NCI-H345 (cell line): Measurements from ENCODE around the gene KCP.
A peak's percentile ranks its signal among the peaks of the same experiment; 100 is the strongest.

Experiments used
- DNase-seq: peaks from one replicate; lab custom pipeline; 2025; lab: John Stamatoyannopoulos, UW

Gene KCP

DNA sequence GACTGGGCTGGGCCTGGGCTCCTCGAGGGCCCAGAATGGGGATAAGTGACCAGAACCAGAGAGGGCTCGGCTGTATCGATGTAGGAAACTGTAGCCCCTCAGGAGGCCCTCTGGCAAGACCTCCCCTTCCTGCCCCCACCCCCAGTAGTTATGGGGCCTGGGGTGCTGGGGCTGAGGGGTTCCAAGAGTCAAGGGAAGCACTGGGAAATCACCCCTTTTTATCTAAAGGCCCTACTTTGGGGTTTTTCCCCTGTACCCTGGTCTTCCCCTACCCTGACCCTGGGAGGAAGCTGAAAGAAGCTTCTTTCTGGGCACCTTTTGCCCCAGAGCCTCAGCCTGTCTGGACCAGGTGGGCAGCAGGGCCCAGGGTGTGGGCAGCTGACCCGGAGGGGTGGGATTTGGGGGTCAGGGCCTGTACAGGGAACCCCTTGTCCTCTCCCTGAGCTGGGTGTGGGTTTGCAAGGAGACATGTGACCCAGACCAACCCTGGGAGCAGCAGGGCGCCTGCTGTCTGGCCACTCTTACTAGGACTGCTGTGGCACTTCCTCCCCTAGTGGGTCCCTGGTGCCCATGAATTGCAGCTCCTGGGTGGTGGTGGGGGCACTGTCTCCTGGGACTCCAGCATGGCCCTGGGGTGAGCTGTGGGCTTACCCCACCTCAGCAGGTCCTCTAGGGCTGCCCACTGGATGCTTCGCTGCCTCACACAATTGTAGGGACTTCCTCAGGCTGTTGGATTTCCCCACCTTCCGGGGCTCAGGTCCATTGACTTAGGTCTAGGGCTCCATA lies 28.8 kb upstream of the KCP start:
- DNase-seq: no peak

DNA sequence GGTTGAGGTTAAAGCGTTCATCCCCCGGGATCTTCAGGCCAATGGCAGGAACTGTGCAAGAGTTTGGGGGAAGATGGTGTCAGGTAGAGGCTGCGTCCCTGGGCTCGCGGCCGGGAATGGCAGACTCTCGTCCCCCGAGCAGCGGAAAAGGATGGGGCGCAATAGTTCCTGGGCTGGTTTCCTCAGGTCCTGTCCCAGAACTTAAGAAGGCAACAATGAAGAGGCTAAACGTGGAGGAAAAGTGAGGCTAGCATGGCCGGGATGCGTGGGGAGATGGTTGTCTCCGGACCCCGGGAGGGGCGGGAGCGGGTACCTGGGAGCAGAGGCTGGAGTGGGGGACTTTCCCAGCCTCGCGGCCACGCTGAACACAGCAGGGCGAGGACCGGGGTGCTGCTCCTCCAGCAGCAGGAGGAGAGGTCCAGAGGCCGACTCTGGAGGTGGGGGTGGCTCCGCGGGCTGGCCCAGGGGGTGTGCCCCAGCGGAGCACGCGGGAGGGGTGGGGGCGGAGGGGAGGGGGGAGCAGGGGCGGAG lies 28.1 kb upstream of the KCP start:
- DNase-seq: peak; percentile 22

DNA sequence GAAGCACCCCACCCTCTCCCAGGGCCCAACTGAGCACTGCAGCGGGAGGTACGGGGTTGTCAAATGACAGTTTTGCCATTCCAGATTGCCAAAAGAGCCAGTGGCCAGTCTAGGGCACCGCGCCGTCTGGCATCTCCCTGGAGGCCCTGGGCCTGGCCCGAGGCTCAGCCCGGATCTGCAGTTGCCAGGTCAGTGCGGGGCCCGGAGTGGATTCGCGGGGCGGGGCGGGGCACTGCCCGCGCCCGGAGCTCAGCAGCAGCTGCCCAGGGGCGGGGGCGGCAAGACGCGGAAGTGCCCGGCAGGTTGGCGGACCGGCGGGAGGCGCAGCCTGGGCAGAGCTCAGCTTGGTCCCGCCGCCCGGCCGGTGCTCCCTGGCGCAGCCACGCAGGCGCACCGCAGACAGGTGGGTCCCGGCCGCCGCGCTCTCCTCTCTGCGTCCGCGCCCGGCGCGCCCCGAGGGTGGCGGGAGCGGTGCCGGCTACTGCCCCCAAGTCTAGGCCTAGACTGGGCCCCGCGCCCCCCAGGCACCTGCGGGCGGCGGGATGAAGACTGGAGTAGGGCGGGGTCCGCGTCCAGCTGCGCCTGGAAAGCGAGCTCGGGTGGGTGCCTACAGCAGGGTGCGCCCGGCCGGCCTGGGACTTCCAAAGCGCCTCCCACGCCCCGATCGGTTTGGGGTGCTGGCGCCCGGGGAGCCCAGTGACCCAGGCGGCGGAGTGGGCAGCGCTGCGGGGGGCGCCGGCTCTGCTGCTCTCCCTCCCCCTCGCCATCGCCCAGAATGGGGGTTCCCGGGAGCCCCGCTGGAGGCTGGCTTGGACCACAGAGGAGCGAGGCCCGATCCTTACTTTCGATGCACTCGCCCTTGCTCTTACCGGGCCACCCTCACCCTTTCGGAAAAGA lies 27.4 kb upstream of the KCP start, which contains the start of gene IRF5:
Gene IRF5, plus strand, starts transcription at position 281 of the 897 bp plus-strand sequence. CDS start 4,155 bp downstream, outside the sequence.
- peak; percentile 44 for DNase-seq

DNA sequence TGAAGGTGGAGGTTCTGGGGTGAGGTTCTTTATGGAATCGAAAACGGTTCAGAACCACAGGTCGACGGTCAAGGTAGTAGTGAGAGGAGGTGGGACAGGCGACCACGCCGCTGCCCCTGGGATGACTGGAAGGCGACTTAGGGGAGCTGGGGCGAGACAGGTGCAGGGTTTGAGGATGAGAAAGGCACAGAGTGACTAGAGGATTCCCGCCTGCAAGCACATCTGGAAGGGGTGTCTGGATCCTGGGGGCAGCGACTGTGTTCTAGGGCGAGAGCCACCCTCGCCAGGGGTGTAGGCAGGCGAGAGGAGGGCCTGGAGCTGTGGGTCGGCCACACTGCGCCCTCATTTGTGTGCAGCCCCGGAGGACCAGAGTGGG lies 26.8 kb upstream of the KCP start:
- DNase-seq: no peak

- DNase-seq: no peak
Observed at GRCh38 chr7:128936798-128937197, 26.3 kb upstream of the KCP start.

GRCh38 chr7:128935342-128935730 lies 24.8 kb upstream of the KCP start:
- DNase-seq: no peak

- DNase-seq: no peak
Observed at GRCh38 chr7:128934361-128935341, 24.1 kb upstream of the KCP start.

DNA sequence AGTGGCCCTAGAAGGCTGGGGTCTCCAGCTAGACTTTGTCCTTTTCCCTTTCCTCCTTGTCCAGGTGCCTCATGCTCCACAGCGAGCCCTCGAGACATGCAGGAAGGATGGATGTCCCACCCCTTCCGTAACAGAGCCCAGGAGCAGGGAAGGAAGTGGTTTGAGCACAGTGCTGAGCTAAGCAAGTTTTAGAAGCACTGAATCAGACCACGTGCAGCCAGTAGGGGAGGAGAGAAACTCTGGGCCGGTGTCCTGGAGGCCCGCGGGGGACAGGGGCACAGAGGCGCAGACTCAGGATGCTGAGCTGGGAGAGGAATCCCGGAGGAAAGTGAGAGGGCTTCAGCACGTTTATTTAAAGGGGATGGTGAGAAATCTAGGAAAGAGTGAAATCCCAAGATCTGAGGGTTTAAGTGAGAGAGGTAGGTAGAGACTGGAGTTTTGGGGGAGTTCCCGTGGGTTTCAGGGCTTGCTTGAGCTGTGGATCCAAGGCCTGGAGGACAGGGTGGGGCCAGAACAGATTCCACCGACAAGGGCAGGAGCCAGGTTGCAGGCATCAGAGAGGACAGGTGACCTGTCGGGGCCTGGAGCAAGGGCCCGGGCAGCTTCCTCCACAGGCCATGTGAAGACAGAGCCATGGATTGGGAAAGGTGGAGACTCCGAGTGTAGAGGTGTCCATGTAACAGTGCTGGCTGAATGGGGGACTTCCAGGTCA lies 22.8 kb upstream of the KCP start:
- no peak for DNase-seq

- no peak for DNase-seq
Observed at GRCh38 chr7:128932862-128933179, 22.3 kb upstream of the KCP start.

- DNase-seq: no peak
Observed at GRCh38 chr7:128931965-128932861, 21.7 kb upstream of the KCP start.

DNA sequence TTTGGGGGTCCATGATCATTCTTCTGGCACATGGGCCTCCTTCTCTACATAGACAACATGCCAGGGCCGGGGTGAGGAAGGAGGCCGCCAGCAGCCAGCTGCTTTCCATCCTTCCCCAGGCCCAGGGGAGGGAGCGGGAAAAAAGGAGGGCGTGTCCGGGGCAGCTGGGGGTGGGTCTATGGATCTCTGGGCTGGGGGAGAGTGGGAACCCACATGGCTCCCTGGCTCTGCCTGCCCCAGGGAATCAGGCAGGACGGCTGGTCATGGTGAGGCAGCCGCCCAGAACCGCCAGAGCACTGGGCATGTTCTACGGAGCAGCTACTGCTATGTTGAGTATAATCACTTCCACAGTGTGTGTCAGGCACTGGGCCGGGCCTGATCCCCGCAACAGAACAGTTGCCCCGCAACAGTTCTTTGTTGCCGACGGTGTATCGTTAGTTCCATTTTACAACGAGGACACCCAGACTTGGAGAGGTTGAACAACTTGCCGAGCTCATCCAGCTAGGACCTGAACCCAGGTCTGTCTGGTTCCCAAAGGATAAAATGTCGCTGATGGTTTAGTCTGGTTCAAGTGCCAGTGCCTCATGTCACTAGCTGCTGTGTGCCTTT lies 20.8 kb upstream of the KCP start:
- no peak for DNase-seq

DNA sequence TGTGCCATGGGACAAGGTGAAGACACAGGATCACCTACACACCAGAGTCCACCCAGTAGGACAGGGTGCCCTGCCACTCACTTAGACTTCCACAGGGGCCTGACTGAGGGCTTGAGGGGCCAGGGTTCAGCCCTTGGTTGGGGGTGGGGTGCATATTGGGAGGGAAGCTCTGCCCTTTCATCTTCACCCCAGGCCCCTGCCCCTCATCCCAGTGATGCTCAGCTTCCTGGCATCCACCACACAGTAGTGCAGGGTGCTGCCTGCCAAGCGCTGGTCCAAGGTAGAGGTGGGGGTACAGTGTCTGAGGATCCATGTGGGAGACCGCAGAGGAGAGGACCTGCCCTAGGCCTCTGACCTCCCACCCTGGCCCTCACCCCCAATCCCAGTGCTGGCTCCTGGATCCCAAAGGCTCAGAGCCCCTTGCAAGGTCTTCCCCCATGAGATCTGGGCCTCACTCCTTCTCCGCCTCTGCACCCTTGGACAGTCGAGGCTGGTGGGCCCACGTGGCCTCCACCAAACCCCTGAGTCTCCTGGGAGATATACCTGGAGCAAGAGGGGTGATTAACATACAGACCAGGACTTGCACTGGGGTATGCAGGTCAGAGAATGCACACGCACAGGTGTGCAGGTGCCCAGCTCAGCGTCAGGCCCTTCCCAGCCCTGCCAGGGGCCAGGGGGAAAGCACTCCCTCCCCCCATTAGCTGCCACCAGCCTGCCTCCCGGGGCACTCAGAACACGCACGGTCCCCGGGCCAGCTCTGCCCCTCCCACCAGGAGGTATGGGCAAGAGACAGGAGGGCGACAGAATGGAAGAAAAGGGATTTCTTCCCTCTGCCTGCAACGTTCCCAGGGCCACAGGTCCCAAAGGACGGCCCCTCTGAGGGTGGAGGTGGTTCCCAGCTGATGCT lies 18.6 kb upstream of the KCP start:
- DNase-seq: no peak

DNA sequence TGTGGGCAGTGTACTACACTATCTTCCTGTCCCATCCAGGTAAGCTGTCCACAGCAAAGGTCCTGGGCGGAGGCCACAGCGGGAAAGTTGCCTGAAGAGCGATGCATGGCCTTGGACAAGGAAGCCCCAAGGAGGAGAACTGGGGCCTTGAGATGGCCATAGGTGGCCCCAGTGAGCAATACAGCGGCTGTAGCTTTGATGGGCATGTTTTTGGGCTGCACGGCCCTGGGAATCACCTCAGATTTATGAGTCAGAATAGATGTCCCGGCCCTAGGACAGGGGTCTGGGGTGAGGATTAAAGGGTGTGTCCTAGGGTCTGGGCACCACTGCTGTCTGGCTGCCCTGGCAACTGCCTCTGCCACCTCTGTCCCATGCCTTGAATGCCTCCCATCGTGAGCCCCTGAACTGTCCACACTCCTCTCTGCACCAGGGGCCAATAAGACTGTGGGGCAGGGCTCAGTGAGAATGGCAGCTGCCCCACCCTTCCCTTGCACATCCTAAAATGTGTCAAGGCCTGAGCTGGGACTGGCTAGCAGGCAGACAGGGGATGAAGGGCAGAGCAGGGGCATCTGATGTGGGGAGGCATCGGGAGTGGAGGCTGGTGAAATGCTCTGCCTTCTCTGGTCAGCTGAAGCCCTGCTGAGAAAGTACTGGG lies 17.8 kb upstream of the KCP start:
- DNase-seq: no peak

- no peak for DNase-seq
Observed at GRCh38 chr7:128924707-128925588, 14.4 kb upstream of the KCP start.

DNA sequence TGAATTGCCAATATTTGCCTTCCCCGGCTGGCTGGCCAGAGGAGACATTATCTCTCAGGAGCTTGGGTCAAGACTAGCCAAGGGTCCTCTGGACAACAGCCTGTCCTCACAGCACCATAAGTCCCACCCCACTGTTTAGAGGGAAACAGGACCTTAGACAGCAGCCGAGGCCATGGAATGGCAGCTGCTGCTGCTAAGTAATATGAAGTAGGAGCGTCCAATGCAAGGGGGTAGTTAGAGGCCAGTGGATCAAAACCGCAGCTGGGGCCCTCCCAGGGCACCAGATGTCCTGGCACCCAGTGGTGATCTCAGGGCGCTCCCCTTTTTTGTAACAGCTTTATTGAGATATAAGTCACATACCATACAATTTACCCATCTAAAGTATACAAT lies 12.9 kb upstream of the KCP start:
- DNase-seq: no peak

DNA sequence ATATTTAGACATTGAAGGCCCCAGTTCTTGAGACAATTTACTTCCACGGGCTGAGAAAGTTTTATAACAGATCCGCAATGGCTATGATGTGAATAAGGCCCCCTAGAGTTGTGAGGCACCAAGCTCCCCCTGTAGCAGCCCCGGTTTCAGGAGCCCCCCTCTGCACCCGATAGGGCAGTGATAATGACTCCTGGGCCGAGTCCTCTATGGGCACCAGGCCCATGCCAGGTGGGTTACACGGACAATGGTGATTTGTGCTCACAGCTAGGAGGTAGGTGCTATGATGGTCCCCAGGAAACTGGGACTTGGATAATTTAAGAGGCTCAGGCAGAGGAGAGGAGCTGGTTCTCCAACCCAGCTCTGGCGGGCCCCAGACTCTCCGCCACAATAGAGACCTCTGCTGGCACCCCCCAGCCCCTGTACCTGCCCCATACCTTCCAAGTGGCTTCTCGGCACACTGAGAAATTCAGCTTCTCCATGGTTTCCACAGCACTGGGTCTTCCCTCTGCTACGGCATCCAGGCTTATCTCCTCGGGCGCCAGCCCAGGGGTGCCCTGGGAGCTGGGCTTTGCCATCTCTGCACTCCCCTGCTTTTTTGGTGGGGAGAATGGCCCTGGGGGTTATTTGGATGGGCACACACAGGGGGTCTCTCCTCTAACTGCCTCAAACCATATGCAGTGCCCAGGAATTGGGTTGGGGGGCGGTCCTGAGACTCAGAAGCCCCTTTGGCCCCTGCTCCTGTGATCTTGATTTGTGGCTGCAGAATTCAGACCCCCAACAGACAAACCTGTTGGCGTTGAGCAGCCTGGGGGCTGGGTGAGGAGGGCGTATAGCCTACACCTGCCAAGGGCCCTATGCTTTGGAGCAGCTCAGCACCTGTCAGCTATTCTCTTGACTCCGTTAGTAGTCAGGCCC lies 12.2 kb upstream of the KCP start:
- DNase-seq: no peak
